DND-41 (cell line): ENCODE measurements around the gene CMTM2.

Experiments used
- CTCF ChIP-seq: IDR thresholded peaks from 2 replicates; pipeline ENCODE4 v1.5.1; 2012; ENCODE audit warnings: borderline replicate concordance, low read length, moderate library complexity, mild to moderate bottlenecking; ENCODE audit not compliant: poor library complexity, severe bottlenecking; ENCODE audit errors: extremely low read depth
- EZH2 ChIP-seq: IDR thresholded peaks from 3 replicates; pipeline ENCODE4 v1.6.1; 2012; ENCODE audit warnings: borderline replicate concordance, low read depth, mild to moderate bottlenecking, moderate library complexity, low read length, inconsistent platforms; ENCODE audit not compliant: severe bottlenecking

DNA sequence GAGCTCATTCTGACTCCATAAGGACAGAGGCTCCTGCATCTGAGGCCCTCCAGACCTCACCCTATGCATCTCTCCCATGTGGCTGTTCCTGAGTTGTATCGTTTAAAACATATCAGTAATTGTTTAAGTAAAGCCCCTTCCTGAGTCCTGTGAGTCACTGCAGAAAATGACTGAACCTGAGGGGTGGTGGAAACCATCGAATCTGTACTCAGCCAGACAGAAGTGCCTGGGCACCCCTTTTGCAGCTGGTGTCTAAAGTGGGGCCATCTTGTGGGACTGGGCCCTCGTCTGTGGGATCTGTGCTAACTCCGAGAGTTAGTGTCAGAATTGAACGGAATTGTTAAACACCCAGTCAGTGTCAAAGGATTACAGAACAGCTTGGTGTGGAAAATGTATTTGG, 50.6 kb downstream of the CMTM2 start:
- TF ChIP-seq CTCF = no peak
- no peak for TF ChIP-seq EZH2
